ENCODE results near the gene DENND1C. TPM values are rescaled to one million over a fixed set of nuclear protein-coding genes. Genes with fewer than 3 reads are reported as not detected.
A peak's percentile ranks its signal among the peaks of the same experiment; 100 is the strongest.

Gene DENND1C, protein sequence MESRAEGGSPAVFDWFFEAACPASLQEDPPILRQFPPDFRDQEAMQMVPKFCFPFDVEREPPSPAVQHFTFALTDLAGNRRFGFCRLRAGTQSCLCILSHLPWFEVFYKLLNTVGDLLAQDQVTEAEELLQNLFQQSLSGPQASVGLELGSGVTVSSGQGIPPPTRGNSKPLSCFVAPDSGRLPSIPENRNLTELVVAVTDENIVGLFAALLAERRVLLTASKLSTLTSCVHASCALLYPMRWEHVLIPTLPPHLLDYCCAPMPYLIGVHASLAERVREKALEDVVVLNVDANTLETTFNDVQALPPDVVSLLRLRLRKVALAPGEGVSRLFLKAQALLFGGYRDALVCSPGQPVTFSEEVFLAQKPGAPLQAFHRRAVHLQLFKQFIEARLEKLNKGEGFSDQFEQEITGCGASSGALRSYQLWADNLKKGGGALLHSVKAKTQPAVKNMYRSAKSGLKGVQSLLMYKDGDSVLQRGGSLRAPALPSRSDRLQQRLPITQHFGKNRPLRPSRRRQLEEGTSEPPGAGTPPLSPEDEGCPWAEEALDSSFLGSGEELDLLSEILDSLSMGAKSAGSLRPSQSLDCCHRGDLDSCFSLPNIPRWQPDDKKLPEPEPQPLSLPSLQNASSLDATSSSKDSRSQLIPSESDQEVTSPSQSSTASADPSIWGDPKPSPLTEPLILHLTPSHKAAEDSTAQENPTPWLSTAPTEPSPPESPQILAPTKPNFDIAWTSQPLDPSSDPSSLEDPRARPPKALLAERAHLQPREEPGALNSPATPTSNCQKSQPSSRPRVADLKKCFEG
- polyA plus RNA-seq (ENCODE audit: insufficient read length in 10 of 10), result 1 to 10 TPM in 6 of 10 donors, under 1 TPM in 4; 0.39 to 4.3 (median 1.1) TPM
- long read RNA-seq, donor 1, result 0 reads
- long read RNA-seq, donor 2, result 0 reads
- long read RNA-seq, donor 3, result 0 reads
- long read RNA-seq, donor 4, result 0 reads
- long read RNA-seq, donor 5, result 0 reads
- long read RNA-seq, donor 6, result 0 reads
- long read RNA-seq, donor 7, result 0 reads
- long read RNA-seq, donor 8, result 0 reads
- long read RNA-seq, donor 9, result 0 reads

GRCh38 chr19:6481541-6482342 is at the start of gene DENND1C:
TSS of gene DENND1C (minus strand) at chr19:6481787. CDS start at chr19:6481695, 92 bp downstream.
- peak in 1 of 3 donors; percentile 32 for DNase-seq

- peak; percentile 86 to 96 (median 90) for DNase-seq
Measured at GRCh38 chr19:6530386-6531162, 49.0 kb upstream of the DENND1C start, which contains the start of gene TNFSF9. TSS of gene TNFSF9 (plus strand) at chr19:6531026. CDS start at chr19:6531037, 11 bp downstream.

GRCh38 chr19:6529937-6530385 is 48.4 kb upstream of the DENND1C start:
- no peak for DNase-seq

DNA sequence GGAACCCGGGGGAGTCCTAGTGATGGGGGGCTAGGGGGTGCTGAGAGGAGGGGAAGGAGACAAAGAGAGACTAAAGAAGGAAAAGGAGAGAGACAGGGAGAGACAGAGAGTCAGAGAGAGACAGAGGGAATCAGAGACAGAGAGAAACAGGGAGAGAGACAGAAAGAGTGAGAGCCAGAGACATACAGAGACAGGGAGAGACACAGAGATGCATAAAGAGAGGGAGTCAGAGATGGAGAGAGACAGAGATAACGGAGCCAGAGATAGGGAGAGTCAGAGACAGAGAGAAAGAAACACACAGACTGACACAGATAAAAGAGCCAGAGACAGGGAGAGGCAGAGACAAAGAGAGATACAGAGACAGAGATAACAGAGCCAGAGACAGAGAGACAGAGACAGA is 47.8 kb upstream of the DENND1C start:
- no peak for DNase-seq

DNA sequence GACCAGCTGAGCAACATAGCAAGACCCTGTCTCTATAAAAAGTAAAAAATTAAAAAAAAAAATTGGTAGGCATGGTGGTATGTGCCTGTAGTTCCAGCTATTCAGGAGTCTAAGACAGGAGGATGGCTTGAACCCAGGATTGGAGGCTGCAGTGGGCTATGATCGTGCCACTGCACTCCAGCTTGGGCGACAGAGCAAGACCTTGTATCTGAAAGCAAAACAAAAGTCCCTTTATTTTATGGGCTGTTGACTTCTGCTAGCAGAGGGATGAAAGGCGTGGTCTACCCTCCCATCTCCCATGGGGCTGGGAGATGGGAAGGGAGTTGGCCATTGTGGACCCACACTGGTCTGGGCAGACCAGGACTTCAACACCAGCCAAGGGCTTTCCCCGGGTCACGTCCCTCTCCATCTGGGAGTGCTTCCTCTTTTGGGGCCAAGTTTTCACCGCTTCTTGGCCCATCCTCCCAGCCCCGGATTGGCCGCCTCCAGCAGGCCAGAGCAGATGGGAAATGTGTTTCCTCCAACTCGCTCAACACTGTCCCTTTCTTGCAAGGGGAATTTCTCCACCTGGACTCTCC is 47.0 kb upstream of the DENND1C start:
- peak in 2 of 3 donors; percentile 75 to 89 for DNase-seq

DNA sequence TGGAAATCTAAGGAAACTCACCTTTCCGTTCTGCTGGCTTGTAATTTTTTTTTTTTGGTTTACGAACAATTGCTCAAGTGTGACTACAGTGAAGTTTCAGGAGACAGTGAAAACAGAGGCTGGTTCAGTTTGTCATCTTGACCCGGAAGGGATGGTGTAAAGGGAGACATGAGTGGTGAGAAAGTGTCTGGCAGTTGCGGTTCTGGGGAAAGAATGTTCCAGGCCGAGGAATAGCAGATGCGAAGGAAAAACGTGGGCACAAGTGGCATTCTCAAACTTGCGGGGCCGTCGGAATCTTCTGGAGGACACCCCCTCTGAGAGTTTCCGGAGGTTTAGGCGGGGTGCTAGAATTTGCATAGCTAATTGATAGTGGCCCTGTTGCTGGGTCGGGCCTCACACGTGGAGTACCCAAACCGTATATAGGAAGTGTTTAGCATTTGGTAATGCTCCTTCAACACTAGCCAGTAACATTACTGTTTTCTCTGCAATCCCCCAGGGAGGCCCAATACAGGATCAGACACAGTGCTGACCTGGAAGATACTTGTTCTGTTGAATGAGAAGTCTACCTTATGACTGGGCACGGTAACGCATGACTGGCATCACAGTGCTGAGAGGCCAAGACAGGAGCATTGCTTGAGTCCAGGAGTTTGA is 46.4 kb upstream of the DENND1C start:
- DNase-seq, result no peak

DNA sequence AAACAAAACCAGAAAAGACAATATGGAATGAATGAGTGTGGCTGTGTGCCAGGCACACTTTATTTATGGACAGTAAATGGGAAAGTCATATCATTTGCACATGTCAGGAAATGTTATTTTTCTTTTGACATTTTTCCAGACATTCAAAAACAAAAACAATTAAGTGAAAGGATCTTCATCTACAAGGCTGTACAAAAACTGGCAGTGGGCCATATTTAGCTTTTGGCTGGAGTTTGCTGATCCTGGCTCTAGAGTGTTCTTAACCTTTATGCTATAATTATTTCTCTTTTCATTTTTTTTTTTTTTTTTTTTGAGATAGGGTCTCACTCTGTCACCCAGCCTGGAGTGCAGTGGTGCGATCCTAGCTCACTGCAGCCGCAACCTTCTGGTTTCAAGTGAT is 42.7 kb upstream of the DENND1C start:
- peak in 1 of 3 donors; percentile 53 for DNase-seq

- no peak for DNase-seq
Measured at GRCh38 chr19:6522712-6523111, 41.1 kb upstream of the DENND1C start.

DNA sequence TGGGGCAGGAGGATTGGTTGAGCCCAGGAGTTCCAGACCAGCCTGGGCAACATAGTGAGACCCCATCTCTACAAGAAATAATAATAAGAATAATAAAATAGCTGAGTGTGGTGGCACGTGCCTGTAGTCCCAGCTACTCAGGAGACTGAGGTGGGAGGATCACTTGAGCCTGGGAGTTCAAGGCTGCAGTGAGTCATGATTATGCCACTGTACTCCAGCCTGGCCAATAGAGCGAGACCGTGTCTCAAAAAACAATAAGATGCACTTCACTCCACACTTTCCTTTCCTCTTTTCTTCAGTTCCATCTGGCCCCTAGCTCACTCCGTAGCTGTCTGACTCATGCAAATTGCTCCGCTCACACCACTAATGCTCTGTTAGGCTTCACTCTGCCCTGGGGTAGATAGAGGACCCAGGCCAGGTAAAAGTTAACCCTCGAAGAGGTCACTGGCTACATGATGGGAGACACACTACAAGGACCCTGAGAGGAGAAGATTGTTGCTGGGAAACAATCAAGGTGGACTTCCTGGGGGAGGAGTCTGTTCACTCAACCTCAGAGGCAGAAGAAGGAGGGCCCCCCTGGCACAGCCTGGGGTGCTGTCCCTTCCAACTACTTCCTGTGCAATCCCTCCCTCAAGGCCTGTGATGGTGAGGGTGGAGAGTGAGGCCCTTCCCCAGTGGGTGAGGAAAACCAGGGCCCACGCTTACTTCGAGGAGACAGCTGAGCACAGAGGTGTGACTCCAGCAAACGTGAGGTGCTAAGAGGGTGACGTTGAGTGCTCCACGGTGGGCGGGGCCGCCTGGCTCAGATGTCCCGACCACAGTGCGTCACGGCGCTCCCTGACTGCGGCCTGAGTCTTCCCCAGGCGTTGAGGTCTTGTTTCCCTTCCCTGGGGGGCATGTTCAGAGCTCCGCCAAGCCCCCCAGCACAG is 40.4 kb upstream of the DENND1C start:
- no peak for DNase-seq

GRCh38 chr19:6519289-6519688 is 37.7 kb upstream of the DENND1C start:
- DNase-seq, result peak in 2 of 3 donors; percentile 55 to 69

- no peak for DNase-seq
Measured at GRCh38 chr19:6518145-6518911, 36.7 kb upstream of the DENND1C start.

- DNase-seq, result peak; percentile 80 to 92 (median 88)
Measured at GRCh38 chr19:6516659-6517291, 35.2 kb upstream of the DENND1C start.

GRCh38 chr19:6516018-6516658 is 34.6 kb upstream of the DENND1C start:
- DNase-seq, result peak; percentile 85 to 95 (median 88)

- DNase-seq, result no peak
Measured at GRCh38 chr19:6514926-6515544, 33.4 kb upstream of the DENND1C start.

- DNase-seq, result no peak
Measured at GRCh38 chr19:6514089-6514488, 32.5 kb upstream of the DENND1C start.

GRCh38 chr19:6510618-6511017 is 29.0 kb upstream of the DENND1C start:
- no peak for DNase-seq
